ENCODE data around the gene KCNJ4. TPM values are rescaled to one million over a fixed set of nuclear protein-coding genes. Genes with fewer than 3 reads are reported as not detected.
A peak's percentile ranks its signal among the peaks of the same experiment; 100 is the strongest.
"Not testable (repeated sequence)": the region's sequence is repeated elsewhere in the genome, so short reads cannot be mapped to it uniquely, and the experiment has no call there.

KCNJ4 gene
- total RNA-seq, 2 experiments from 2014 or later: not detected

DNA sequence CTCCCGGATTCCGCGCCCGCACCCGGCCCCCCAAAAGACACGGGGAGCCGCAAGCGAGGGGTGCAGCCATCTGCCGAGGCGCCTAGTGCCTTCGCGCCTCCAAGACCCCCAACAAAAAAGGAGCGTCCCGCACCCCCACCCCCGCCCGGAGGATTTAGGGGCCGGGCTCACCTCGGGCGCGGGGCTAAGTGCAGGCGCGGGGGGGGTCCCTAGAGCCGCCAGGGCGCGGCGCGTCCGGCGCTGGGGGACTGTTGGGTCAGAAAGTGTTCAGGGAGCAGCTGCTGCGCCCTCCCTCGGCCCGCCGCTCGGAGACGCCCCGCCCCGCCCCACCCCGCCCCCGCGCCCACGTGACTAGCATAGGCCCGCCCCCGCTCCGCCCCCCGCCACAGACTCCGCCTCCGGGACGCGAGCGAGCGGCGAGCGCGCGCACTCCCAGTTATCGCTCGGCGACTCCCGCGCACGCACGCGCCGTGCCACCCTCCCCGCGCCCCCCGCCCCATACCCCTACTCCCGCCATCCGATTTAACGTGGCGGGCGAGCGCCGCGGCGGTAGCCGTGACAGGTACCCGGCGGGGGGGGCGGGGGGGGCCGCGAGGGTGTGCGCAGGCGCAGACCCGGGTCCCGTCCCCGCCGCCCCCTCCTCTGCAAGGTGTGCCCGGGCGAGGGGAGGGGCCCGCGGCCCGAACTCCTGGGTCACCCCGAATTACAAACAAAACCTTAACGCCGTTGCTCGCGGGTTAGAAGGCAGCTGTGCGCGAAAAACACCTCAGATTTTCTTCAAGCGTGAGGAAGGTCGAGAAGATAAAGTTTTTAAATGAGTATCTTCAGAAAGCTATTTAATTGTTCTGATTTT lies 56.2 kb downstream of the KCNJ4 start:
- Mint-ChIP-seq H3K36me3 (ENCODE audit: low read depth) (no peaks in the 10 kb centered on the region), H3K27me3 (ENCODE audit: low read depth) (peaks cover 35% of the 10 kb centered on the region), H3K9me3 (ENCODE audit: insufficient read depth) (no peaks in the 10 kb centered on the region), H3K4me1 (ENCODE audit: low read depth) (peaks cover 20% of the 10 kb centered on the region), H3K27ac (peak overlapping the region; percentile 67), H3K4me3 (peak overlapping the region; percentile 77)
- ATAC-seq (peak; percentile 83), DNase-seq (peak; percentile 84)
- POLR2A ChIA-PET: interaction anchor here (0.6 to 0.7 kb wide), 2 partner anchors 24 to 119 kb away, joined by 3 to 5 read pairs; no protein-coding TSS in a partner anchor
- CTCF ChIA-PET: interaction anchor here (1.6 kb wide), 1 partner anchor 347 kb away, joined by 5 read pairs; no protein-coding TSS in a partner anchor

DNA sequence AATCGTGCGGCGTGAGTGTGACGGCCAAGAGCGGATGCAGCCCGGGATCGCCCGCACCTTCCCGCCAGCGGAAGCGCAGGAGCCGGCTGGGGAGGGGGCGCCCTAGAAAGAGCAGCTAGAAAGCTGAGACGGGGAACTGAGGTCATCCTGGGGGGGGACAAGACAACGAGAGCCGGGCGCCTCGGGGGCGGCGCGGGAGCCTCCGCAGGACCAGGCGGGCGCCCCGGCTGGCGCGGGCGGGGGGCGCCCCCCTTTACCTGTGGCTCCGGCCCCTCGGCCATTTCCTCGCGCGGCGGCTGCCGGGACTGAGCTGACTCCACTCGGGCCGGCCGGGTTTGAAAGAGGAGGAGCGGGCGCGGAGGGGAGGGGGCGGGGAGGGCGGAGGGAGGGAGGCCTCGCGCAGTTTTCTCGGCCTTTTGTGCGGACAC lies 56.8 kb downstream of the KCNJ4 start:
- POLR2A ChIA-PET: interaction anchor here (0.6 kb wide), 1 partner anchor 119 kb away, joined by 3 read pairs; no protein-coding TSS in a partner anchor
- H3K9me3 Mint-ChIP-seq (ENCODE audit: insufficient read depth); CTCF ChIA-PET; H3K36me3 Mint-ChIP-seq (ENCODE audit: low read depth): not testable (repeated sequence)
- ATAC-seq (peak; percentile 43), DNase-seq (peak; percentile 58)
- Mint-ChIP-seq H3K4me1 (ENCODE audit: low read depth) (peaks cover 26% of the 10 kb centered on the region), H3K27ac (peak overlapping the region; percentile 66), H3K27me3 (ENCODE audit: low read depth) (peaks cover 35% of the 10 kb centered on the region), H3K4me3 (peak overlapping the region; percentile 72)

DNA sequence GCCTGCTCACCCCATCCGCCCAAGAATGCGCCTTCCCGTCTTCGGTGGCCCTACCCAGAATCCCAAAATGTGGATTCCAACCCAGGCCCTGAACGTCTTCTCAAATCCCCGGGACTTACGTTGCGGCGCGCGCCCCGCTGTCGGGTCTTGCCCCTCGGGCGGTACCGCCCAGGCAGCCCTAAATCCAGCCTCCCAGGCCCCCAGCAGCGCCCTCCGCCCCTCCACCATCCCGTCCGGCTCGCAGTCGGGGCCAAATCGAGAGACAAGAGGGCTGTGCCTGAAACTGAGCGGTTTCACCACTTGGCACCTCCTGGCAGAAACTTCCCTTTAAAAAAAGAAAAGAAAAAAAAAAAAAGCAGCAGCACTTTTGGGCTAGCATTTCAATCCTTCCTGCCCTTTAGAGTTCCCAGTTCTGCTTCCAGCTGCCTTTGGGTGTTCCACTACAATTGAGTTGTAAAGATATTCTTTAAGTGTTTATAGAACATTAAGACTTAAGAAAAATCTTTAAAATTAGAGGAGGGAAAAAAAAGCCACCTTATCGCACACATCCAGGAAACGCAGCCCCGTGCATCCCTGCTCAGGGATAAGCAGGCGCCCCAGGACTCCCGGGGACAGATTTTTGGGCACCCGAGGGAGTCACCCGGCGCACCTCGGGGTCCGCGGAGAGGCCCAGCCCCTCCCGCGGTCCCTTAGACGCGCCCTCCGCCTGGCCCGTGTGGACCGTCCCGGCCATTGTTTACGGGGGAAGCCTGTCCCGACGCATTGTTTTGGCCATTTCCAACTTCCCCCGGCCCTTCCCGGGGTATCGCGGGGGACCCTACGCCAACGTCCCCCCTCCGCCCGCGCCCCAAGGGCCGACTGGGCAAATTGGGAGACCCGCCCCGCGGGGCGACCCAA lies 57.6 kb downstream of the KCNJ4 start:
- ChIA-PET POLR2A (no interaction called here), CTCF (interaction anchor here (1.0 kb wide), 1 partner anchor 197 kb away, joined by 3 read pairs; no protein-coding TSS in a partner anchor)
- H3K9me3 Mint-ChIP-seq (ENCODE audit: insufficient read depth): no peaks in the 10 kb centered on the region
- H3K4me3 Mint-ChIP-seq: peak overlapping the region; percentile 68
- H3K27ac Mint-ChIP-seq: no peak overlapping the region
- H3K36me3 Mint-ChIP-seq (ENCODE audit: low read depth): no peaks in the 10 kb centered on the region
- peaks cover 30% of the 10 kb centered on the region for H3K27me3 Mint-ChIP-seq (ENCODE audit: low read depth)
- peak; percentile 22 for ATAC-seq
- DNase-seq: no peak
- H3K4me1 Mint-ChIP-seq (ENCODE audit: low read depth): peaks cover 33% of the 10 kb centered on the region

DNA sequence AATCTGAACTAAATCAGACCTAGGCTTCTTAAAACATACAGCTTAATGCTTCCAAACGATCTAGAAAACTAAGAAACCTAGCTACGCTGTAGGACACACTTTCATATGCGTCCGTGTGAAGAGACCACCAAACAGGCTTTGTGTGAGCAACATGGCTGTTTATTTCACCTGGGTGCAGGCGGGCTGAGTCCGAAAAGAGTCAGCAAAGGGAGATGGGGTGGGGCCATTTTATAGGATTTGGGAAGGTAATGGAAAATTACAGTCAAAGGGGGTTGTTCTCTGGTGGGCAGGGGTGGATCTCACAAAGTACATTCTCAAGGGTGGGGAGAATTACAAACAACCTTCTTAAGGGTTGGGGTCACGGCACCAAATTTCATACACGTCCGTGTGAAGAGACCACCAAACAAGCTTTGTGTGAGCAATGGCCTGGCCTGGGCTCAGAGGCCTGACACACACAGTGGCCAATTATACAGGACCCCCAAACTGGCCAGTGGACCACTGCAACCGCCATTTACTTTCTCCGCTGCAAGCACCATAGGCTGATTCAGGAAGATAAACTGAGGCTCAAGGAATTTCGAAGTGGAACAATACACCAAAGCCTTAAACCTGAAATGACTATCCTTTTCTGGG lies 58.4 kb downstream of the KCNJ4 start:
- DNase-seq; H3K27ac Mint-ChIP-seq; H3K9me3 Mint-ChIP-seq (ENCODE audit: insufficient read depth); POLR2A ChIA-PET; ATAC-seq; H3K36me3 Mint-ChIP-seq (ENCODE audit: low read depth): not testable (repeated sequence)
- Mint-ChIP-seq H3K27me3 (ENCODE audit: low read depth) (peaks cover 28% of the 10 kb centered on the region), H3K4me3 (peak overlapping the region; percentile 68), H3K4me1 (ENCODE audit: low read depth) (peaks cover 33% of the 10 kb centered on the region)
- CTCF ChIA-PET: interaction anchor here (1.0 kb wide), 1 partner anchor 196 kb away, joined by 3 read pairs; no protein-coding TSS in a partner anchor

DNA sequence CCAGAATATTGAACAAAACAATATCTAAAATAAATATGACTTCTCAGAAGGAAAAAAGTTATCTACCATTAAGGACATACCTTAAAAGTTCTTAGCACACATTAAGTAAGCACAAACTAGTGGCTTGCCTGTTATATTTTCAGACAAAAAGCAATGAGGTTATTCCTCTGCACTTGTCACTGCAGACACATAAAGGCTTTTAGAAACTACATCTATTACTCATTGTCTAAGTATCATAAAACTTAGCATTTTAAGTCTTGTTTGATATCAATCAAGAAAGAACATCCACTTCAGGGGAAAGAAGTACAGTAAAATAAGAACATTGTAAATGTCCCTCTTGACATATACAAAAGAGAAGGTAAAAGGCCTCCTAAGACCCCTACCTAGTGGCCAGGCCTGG lies 59.1 kb downstream of the KCNJ4 start:
- H3K27me3 Mint-ChIP-seq (ENCODE audit: low read depth): peaks cover 22% of the 10 kb centered on the region
- H3K27ac Mint-ChIP-seq; POLR2A ChIA-PET; H3K4me3 Mint-ChIP-seq; H3K9me3 Mint-ChIP-seq (ENCODE audit: insufficient read depth); DNase-seq; H3K36me3 Mint-ChIP-seq (ENCODE audit: low read depth); ATAC-seq: not testable (repeated sequence)
- peaks cover 33% of the 10 kb centered on the region for H3K4me1 Mint-ChIP-seq (ENCODE audit: low read depth)
- CTCF ChIA-PET: interaction anchor here (1.0 kb wide), 1 partner anchor 195 kb away, joined by 3 read pairs; no protein-coding TSS in a partner anchor

DNA sequence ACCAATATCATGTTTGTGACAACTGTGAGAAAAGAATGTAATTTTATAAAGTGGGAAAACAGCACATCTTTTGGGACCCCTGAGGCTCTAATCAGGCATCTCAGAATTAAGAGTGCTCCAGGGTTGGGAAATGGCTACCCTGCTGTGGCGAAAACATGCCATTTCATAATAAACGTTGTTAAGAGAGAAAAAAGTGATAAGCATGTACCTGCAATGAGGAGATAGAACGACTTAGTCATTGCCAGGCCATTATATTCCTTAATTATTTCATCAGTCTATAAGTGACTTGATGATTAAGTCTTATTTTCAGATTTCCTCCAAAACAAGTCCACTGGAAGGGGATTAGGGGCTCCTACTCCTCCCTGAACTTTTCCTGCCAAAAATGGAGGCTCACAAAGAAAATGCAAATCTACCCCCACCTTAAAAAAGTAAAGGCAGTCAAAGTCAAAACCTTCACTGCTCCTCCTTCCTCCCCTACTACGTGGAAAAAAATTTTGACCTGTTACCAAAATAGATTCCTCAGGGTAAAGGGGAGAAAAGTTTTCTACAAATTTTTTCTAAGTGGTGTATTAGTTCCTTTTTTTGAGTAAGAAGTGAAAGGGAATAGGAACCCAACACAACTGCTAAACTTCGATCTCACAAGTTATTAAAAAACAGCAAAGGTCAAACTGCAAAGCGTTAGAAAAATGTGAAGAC lies 59.9 kb downstream of the KCNJ4 start:
- CTCF ChIA-PET; ATAC-seq; POLR2A ChIA-PET; DNase-seq; H3K9me3 Mint-ChIP-seq (ENCODE audit: insufficient read depth); H3K36me3 Mint-ChIP-seq (ENCODE audit: low read depth); H3K4me3 Mint-ChIP-seq; H3K27ac Mint-ChIP-seq: not testable (repeated sequence)
- H3K27me3 Mint-ChIP-seq (ENCODE audit: low read depth): peaks cover 17% of the 10 kb centered on the region
- H3K4me1 Mint-ChIP-seq (ENCODE audit: low read depth): peaks cover 37% of the 10 kb centered on the region

DNA sequence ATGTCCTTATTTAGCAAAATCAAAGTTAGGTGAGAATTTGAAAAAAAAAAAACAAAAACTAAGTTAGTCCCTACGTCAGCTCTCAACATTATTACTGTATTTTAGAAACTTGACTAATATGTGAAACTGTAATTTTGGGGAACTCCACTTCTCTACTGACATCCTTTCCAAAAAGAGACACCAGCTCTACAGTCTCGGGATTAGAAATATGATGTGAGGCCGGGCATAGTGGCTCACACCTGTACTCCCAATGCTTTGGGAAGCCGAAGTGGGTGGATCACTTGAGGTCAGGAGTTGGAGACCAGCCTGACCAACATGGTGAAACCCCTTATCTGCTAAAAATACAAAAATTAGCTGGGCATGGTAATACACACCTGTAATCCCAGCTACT lies 65.6 kb downstream of the KCNJ4 start:
- CTCF ChIA-PET; H3K4me3 Mint-ChIP-seq; H3K27ac Mint-ChIP-seq; H3K9me3 Mint-ChIP-seq (ENCODE audit: insufficient read depth); H3K36me3 Mint-ChIP-seq (ENCODE audit: low read depth); POLR2A ChIA-PET; DNase-seq; ATAC-seq; H3K27me3 Mint-ChIP-seq (ENCODE audit: low read depth): not testable (repeated sequence)
- H3K4me1 Mint-ChIP-seq (ENCODE audit: low read depth): peaks cover 27% of the 10 kb centered on the region

DNA sequence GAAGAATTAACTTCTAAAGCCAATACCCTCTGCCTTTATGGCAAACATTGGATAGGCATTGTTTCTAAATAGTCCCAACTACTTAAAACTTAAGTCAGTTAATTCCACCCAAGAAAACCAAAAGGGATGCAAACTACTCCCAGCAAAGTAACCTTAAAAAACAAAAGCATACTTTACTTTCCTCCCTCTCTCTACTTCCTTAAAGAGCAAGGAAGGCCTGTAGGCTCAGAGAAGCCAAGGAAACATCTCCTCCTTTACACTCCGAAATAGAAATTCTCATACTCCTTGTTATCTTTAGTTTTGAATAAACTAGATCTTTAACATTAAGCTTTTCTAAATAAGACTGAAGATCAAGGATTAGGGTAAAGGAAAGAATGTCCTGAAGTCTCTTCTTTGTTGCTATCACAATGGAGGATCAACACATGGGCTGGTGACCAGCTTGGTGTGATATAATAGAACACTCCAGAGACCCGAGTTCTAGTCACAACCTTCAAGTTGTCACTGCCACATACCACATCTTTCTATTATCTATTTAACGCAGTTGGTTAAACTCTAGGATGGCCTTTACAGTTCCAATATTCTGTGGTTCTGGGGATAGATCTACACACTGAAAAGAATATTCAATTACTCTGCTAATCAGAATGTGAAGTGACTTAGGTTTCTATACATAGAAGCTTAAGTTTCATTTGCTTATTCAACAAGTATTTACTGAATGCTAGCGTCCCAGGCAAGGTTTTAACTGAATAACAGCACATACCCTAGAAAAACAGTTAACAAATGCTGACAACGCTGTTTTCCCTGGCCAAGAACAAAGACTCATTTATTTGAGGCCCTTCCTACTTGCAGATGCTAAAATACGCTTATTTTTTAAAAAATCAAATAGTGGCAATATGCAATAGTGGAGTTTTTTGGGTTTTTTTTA lies 66.2 kb downstream of the KCNJ4 start:
- H3K4me3 Mint-ChIP-seq; DNase-seq; POLR2A ChIA-PET; H3K36me3 Mint-ChIP-seq (ENCODE audit: low read depth); H3K9me3 Mint-ChIP-seq (ENCODE audit: insufficient read depth); H3K27ac Mint-ChIP-seq; CTCF ChIA-PET; ATAC-seq; H3K27me3 Mint-ChIP-seq (ENCODE audit: low read depth): not testable (repeated sequence)
- H3K4me1 Mint-ChIP-seq (ENCODE audit: low read depth): peaks cover 22% of the 10 kb centered on the region

DNA sequence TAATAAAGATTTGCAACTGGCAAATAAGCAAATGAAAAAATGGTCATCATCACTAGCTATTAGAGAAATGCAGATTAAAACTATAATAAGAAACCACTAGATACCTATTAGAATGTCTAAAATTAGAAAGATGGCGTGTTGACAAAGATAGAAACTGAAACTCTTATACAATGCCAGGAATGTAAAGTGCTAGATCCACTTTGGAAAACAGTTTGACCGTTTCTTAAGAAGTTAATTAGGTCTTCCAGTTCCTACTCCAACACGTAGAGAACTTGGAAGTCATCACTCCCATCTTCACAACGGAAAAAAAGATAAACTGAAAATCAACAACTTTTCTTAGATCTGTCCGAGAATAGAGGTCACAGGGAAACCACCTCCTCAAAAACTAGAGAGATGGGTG lies 68.1 kb downstream of the KCNJ4 start:
- H3K27me3 Mint-ChIP-seq (ENCODE audit: low read depth); CTCF ChIA-PET; POLR2A ChIA-PET; H3K27ac Mint-ChIP-seq; ATAC-seq; H3K36me3 Mint-ChIP-seq (ENCODE audit: low read depth); H3K9me3 Mint-ChIP-seq (ENCODE audit: insufficient read depth); H3K4me3 Mint-ChIP-seq; H3K4me1 Mint-ChIP-seq (ENCODE audit: low read depth); DNase-seq: not testable (repeated sequence)

DNA sequence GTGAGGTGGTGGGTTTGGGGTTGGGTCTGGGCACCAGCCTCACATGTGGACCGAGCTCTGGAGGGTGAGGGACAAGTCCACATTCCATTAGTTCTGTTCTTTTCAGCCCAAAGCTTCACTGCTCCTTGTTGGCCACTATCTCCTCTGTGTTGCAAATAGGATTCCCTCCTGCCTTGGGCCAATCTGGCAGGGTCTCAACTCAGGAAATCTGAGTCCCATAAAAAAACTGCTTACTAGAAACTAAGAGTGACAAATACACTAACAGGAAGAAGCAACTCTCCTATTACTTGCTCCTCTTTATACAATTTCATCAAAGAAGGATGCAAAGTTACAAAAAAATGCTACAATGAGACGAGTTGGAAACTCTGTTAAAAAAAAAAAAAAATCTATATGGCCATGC lies 71.6 kb downstream of the KCNJ4 start:
- no peak for ATAC-seq
- Mint-ChIP-seq H3K36me3 (ENCODE audit: low read depth) (no peaks in the 10 kb centered on the region), H3K4me3 (no peak overlapping the region), H3K4me1 (ENCODE audit: low read depth) (peaks cover 5% of the 10 kb centered on the region), H3K27me3 (ENCODE audit: low read depth) (peaks cover 4% of the 10 kb centered on the region), H3K9me3 (ENCODE audit: insufficient read depth) (no peaks in the 10 kb centered on the region), H3K27ac (no peak overlapping the region)
- ChIA-PET POLR2A (no interaction called here), CTCF (no interaction called here)
- no peak for DNase-seq
